NCI-H2107 treated with DMSO at 0.1 percent for 48 hours (cell line): ENCODE results near the gene RNF220.

Source experiments
- DNase-seq: peaks from one replicate; lab custom pipeline; 2025; ENCODE audit not compliant: unreplicated experiment; lab: John Stamatoyannopoulos, UW

RNF220 gene

DNA sequence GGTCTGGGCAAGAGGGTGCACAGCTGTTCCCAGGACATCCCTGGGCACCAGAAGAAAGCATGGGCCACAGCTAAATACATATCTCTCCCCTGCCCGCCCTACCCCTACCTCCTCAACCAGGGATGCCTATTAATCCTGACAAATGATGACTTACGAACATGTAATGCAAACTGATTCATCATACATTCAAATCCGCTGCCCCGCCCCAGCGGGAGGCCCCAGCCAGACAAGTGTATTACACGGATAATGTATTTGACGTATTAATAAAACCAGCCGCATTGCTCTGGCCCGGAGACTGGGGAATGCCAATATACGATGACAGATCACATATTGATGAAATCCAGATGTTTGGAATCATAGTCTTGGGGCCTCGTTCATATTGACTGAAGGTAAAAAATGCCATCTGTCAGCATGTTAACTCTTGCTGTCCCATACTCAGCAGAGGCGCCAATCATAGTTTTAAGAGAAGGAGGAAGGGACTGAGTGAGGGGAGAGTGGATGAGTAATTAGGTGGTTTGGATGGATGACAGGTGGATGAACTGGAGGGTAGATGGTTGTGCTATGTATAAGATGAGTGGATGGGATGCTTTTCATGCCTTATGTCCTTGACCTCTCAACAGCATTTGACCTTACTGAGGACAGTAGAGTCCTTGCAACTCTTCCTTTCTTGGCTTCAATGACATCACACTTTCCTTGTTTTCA, 201.0 kb downstream of the RNF220 start:
- DNase-seq, result no peak

DNA sequence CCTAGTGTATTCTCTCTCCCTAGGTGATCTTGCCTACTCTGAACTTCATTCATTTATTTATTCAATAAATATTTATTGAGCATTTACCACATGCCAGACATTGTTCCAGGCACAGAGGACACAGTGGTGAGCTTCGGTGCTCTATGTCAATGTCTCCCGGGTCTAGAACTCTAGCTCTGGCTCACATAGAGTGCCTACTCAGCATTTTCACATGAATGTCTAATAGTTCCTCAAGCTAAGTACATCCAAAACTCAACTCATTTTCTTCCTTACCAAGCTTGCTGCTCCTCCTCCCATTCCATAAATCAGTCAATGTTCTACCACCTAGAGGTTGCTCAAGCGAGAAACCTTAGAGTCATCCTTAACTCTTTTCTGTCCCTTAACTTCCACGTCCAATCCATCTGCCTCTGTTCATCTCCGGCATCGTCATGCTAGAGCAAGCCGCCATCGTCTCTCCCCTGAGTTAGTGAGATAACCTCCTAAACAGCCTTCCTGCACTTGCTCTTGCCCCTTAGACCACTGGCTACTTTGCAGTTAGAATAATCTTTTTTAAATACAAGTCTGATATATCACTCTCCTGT, 201.7 kb downstream of the RNF220 start:
- no peak for DNase-seq

DNA sequence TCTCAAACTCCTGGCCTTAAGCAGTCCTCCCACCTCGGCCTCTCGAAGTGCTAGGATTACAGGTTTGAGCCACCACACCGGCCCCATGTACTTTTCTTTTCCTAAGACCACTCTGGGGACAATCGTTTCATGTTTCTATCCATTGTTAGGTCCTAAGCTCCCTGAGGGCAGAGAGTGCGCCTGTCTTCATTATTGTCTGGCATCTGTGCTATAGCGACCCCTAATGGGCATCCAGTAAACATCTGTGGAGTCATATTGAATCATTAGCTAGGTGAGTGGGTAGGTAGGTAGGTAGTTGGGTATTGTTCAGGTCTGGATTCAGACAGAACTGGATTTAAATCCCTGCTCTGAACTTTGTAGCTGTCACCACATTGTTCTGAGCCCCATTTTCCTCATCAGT, 203.1 kb downstream of the RNF220 start:
- DNase-seq, result no peak

DNA sequence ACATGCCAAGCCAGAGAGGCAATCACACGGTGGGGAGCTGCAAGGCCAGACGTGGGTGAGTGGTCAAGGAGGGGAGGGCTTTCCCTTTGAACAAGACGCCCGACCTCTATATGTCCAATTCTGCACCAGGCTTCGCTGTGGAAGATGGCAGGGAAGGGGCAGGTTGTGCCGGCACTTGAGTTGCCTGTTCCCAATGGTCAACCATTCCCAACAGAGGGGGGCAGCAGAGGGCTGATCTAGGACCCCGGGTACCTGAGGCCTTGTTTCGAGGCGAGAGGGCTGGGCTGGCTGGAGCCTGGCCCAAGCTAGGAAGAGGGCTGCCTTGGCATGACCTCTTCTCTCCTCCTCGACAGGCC, 204.3 kb downstream of the RNF220 start:
- DNase-seq, result no peak

DNA sequence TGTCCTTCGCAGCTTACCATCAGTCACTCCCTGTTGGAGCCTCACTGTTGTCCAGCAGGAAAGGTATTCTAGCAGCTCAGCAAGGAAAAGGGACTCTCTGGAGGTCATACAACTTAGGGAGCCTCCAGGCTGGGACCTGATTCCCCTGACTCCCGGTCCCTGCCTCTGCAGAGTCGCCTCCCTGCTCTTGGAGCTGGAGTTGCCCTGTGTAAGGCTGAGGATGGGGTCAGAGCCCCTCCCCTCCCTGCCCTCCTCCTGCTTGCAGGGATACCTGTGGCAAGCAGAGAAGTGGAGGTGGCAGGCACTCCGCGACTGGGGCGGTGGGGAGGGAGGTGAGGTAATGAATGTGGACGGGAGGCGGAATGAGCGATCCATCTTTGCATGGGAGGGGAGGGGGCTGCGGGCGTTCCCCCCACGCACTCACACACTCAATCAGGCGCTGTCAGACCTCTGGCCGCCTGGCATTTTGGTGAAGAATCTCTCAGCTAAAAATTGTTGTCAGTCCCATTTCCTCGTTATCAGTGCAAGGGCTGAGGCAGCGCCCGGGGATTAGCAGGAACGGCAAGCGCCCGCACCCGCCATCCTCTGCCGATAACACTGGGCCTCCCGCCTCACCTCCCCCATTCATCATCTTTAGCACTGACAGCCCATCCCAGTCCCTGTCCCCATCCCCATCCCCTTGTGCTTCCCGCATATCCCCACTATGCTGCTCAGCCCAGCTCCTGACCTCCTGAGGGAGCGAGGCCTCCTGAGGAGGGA, 204.9 kb downstream of the RNF220 start:
- DNase-seq, result no peak

DNA sequence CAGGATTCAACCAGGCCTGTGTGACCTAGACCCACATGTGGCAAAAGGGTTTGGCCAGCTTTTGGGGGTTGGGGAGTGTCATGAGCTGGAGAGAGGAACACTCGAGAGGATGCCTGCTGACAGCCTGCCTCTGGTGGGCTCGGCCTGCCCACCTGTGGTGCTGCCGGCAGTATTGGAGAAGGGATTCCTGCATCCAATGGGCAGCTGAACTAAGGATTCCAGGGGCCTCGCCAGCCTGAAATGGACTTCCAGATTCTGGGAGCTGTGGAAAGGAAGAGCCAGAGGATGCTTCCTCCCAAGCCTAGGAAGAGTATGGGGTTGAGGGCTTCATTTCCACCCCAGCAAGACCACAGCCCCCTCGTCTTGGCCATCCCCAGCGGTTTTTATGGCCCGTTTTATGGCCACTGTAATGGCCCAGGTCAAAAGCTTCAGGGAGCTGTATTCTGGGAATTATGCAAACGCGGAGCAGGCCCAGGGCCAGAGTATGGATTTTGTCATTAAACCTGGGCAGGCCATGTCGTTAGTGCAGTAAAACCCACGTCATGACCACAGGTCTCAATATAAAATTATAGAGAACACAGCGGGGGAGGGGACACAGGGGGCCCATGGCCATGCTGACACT, 205.6 kb downstream of the RNF220 start:
- no peak for DNase-seq

DNA sequence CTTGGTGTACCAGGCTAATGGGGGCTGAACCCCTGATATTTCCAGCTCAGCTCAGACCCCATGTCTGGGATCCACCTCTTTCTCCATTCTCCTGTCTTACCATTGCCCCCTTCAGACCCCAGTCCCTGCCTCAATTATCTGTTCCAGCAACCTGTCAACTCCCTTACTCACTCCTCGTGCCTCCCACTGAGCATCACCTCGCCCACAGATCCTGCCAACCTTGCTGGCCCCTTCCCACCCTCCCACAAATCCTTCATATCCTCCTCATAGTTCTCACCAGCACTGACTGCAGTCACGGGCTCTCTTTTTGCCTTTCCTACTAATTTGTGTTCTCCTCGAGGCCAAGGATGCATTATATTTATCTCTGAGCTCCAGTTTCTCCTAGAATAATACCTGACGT, 206.4 kb downstream of the RNF220 start:
- no peak for DNase-seq

DNA sequence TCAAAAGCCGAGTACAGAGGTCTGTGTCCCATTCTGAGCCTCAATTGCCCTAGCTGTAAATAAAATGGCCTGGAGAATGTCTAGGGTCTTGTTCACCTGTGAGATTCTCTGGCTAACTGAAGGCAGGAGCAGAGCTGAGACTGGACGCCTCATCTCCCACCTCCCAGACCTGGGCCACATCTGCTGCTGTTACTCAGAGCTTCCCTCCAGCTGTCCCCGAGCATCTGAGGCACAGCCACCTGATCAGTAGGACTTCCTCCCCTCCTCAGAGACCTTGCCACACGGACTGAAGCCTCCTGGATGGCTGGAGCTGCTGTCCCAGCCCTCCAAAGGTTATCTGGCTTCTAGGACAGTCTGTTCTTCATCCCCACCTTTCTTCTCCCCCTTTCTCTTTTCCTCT, 206.8 kb downstream of the RNF220 start:
- DNase-seq, result no peak

DNA sequence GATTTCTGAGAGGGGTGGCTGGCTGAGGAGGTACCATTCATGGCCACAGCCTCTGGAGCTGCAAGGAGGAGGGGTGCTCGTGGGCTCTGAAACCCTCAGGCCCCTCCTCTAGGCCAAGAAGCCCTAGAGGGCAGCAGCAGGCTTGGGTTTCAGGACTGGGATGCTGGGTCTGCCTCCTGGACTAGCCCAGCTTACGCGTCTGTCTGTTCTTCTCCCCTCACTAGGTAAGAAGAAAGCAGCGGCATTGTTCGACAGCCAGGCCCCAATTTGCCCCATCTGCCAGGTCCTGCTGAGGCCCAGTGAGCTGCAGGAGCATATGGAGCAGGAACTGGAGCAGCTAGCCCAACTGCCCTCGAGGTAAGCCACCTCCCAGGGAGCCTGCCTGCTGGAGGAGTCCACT, 208.9 kb downstream of the RNF220 start:
- DNase-seq, result no peak

DNA sequence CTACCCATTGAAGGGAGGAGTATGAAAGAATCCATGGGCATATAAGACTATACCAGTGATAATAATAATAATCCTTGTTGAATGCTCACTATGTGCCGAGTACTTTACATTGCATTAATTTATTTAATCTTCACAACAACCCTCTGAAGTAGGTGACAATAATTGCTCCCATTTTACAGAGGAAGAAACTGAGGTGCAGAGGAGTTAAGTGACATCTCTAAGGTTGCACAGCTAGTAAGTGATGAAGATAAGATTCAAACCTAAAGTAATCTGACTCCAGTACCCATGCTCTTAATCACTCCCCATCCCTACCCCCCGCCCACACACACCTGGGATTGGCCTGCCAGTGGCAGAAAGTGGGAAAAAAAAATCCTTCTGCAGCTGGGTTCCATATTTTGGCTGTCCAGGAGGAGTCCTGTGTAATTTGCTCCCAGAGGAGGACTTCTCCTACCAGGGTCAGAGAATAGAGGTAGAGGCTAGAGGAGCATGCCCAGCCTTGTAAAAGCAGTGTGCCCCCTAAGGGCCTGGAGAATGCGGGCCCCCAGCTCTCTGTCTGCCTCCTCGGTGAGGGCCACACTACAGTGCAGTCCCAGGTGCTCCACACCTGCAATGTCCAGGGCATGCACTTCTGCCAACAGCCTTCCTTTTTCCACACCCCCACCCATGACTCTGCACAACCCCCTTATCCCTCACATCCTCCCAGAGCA, 211.4 kb downstream of the RNF220 start:
- no peak for DNase-seq

DNA sequence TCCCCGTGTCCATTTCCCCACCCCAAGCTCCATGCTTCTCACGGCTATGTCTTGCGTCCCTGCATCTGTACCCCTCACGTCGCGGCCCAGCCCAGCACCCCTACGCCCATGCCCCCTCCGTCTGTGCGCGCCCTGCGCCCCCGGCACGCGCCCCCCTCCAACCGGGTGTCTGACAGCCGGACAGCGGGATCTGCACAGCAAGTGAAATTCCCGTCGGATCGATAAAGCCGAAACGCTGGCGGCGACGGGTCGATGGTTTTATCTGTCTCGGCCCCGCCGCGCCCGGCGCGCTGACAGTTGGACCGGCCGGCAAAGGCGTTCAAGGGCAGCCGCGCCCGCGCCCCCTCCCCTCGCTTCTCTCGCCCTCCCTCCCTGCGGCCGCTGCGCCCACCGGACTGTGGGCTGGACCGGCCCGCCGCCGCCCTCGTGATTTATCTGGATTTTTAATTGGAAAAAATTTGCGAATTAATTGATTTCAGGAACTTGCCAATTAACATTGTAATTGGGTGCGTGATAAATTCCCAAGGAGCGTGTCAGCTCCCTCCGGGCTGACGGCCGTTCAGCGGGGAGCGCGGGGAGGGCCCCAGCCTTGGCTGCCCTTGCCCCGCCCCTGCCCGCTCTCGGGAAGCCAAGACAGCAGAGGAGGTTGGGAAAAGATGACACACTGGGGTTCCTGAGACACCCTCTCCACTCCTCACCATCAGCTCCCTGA, 212.1 kb downstream of the RNF220 start:
- DNase-seq, result no peak

DNA sequence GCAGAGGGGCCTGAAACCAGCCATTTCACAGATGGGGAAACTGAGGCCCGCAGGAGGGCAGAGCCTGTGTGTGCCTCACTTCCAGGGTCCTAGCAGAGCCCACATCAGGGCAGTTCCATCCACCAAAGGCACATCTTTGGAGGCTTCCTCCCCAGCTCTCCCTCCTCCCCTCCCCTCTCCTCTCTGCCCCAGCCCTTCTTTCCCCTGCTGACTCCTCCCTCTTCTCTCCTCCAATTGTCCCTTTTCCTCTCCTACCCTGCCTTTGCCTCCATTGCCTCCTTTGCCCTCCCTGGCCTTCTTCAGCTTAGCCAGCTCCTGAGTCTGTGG, 212.6 kb downstream of the RNF220 start:
- DNase-seq, result no peak

DNA sequence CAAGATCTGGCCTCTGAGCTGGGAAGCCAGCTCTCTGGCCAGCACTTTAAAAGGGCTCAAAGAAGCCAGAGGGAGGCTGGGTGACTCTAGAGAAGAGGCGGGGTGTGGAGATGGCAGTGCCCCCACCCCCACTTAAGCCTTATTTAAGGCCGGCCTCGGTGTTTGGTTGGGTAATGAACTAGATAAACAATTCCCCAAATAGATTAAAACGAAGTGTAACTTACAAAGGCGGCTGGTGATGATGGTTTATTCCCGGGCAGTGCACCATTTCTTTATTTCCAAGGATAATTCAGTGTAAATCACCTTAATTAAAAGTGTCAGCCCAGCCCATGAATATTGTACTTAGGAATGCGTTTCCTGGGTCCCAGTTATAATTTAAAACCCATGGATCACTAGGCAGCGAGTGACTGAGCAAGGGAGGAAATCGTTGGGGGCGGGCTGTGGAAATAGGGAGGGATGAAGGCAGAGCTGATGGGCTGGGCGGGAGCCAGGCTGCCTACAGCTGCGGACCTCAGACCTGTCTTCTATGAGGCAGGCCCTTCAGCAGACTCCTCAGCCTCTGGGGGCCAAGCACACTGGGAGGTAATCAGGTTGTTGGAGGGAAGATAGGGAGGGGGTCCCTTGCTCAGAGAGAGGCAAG, 214.3 kb downstream of the RNF220 start:
- DNase-seq, result no peak

DNA sequence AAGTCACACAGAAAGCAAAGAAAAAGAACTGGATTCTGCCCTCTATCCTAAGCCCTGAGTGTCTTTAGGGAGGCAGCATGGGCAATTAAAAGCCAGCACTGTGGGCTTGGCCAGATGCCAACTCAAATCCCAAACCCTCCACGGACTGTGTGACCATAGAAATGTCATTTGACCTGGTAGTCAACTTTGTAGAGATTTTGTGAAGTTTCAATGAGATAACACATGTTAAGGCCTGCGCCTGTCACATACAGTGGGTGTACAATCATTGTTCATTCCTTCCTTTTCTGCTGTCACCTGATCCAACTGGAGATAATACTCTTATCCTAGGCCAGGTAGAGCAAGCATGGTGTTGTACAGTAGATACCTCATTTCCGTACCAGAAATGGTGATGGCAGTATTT, 215.0 kb downstream of the RNF220 start:
- no peak for DNase-seq

DNA sequence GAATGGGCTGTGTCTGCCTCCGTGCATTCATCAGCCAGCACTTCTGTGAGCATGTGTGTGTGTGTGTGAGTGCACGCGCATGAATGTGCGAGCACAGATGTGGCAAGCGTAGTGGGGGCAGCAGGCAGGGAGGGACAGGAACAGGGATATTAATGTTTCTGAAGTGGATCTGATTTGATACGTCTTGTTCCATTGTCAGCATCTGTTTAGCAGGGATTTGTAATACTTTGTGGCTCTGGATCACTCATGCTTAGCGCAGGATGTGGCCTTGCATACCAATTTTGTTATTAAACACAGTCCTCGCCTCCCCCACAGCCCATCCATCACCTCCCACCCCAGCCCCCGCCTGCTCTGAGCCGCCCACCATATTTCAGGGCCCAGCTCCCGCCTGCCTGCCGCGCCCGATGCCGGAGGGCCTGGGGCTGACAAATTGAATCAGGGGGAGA, 216.8 kb downstream of the RNF220 start:
- no peak for DNase-seq

DNA sequence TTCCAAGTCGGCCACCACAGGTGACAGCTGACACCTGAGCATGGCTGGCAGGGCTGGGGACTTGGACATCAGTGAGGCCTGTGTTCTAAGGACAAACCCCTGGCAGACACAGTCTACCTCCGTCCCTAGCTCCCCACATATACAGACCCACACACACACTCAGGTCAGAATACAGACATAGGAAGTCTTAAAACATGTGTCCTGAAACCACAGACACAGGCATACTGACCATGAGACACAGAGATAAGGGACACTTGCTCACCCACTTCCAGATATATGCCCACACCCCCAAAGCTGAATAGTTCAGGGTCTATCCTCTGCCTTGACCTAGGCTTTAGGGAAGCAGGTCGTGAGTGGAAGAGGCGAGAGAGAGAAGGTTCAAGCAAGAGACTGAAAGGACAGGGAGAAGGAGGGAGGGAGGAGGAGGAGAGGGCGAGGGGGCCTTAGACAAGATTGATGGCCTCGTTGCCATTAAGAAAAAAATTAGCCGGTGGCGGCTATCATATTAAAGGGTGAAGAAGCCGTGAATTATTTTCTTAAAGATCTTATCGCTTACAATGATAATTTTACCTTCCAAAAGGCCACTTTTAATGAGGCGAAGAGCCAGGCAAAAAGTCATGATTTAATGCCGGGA, 219.3 kb downstream of the RNF220 start:
- DNase-seq, result no peak

DNA sequence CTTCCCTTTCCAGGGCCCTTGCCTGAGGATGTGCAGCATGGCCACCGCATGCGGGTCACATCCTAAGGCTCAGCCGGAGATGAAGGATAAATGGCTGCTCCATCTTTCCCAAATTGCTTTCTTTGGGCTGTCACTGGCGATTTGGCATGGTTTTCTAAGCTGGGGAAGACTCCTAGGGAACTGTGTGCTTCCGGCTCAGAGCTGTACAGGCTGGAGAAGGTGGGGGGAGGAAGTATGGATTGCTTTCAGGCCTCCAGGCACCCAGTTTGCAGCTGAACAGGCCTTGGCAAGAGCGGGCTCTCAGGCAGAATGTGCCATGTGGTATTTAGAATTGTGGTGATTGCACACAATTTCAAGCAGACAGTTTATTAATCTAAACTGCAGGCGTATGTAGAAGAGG, 220.3 kb downstream of the RNF220 start:
- no peak for DNase-seq

DNA sequence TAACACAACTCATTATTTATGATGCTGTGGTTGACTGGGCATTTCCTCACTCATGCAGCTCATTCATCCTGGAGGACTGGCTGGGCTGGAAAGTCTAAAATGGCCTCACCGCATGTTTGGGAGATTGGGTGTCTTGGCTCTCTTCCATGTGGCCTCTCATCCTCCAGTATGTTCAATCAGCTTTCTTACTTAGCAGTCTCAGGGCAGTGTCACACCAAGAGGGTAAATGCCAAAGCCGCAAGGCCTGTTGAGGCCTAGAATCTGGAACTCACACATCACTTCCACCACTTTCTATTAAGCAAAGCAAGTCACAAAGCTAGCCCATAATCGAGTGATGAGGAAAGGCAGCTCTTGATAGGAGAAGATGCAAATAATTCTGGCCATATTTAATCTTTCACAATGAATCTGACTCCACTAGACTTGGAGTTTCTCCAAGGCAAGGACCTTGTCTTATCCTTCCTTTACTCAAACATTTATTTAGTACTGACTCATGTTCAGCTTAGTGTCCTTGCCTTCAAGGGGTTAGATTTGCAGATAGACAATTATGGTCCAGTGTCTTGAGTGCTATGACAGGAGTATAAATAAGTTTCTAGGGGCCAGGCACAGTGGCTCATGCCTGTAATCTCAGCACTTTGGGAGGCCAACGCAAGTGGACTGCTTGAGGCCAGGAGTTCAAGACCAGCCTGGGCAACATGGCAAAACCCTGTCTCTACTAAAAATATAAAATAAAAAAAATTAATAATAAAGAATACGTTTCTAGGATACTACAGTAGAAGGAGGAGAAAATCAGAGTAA, 224.1 kb downstream of the RNF220 start:
- DNase-seq, result no peak

DNA sequence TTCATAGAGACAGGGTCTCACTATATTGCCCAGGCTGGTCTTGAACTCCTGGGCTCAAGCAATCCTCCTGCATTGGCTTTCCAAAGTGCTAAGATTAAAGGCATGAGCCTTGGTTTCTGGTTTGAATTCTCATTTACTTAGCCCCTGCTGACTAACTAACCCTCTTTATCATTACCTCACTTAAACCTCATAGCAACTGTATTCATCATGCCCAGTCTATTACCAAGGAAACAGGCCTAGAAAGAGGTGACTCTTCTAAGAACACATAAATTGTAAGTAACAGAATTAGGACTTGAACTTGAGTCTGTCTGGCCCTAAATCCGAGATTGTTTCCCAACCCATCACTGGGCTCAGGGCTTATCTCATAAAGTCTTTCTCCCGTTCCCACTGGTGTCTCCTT, 225.1 kb downstream of the RNF220 start:
- no peak for DNase-seq
